IPS-18c (cell line): ENCODE data around the gene ROM1.
"Not testable (repeated sequence)": the region's sequence is repeated elsewhere in the genome, so short reads cannot be mapped to it uniquely, and the experiment has no call there.

ENCODE experiments used
- H3K4me3 ChIP-seq: 2 replicates; pipeline ENCODE4 v1.7.0; 2013; ENCODE audit warnings: low read depth, mild to moderate bottlenecking, low read length, moderate library complexity; ENCODE audit not compliant: insufficient read depth
- H3K9me3 ChIP-seq: one replicate; pipeline ENCODE4 v1.6.1; 2013; ENCODE audit warnings: mild to moderate bottlenecking, low read length, moderate library complexity; ENCODE audit not compliant: control insufficient read depth, insufficient read depth

ROM1 gene, protein sequence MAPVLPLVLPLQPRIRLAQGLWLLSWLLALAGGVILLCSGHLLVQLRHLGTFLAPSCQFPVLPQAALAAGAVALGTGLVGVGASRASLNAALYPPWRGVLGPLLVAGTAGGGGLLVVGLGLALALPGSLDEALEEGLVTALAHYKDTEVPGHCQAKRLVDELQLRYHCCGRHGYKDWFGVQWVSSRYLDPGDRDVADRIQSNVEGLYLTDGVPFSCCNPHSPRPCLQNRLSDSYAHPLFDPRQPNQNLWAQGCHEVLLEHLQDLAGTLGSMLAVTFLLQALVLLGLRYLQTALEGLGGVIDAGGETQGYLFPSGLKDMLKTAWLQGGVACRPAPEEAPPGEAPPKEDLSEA

DNA sequence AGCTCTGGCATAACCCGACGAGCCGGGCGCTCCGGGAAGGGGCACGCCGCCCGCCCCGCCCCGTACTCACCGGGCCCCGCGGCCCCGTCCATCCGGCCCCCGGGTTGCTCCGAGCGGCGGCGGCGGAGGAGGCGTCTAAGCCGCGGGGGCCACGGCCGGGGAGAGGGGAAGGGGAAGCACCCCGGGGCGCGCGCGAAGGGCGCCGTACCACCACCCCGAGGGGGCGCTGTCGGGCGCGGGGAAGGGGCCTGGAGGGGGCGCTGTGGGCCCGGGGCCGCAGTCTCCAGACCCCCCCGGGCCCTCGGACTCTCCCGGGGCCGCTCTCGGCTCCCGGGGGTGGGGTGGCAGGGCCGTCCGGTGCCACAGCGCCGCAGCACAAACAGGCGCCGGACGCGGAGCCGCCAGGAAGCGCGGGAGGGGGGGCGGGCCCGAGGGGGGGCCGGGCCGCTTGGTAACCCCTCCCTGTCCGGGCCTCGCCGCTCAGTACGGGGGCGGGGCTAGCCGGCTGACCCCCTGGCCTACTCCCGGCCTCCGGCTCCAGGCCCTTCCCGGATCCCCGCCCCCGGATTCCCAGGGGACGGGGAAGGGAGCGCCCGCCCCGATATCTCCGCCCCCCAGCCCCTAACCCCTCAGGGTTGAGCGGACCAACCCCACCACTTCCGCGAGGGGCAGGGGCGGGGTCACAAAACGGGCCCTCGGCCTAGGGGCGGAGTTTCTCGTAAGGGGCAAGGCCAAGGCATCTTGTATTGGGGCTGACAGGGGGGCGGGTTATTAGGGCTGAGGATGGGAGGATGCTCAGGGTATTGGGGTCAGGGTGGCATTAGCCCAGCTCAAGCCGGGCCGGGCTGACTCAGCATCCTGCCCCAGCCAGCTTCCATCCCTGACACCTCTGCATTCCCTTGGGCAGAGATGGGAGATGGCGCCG is at the start of gene ROM1, which contains the start of gene EML3:
ROM1 (plus strand) TSS at position 892 of the 925 bp plus-strand sequence; CDS start at position 917, 25 bp downstream.
EML3 (minus strand) TSS at position 410 of the 925 bp plus-strand sequence; CDS start at position 92, 318 bp downstream.
- H3K9me3 ChIP-seq, result no peaks in the 10 kb centered on the region
- peak within 1 kb of the TSS; percentile 71 for H3K4me3 ChIP-seq

DNA sequence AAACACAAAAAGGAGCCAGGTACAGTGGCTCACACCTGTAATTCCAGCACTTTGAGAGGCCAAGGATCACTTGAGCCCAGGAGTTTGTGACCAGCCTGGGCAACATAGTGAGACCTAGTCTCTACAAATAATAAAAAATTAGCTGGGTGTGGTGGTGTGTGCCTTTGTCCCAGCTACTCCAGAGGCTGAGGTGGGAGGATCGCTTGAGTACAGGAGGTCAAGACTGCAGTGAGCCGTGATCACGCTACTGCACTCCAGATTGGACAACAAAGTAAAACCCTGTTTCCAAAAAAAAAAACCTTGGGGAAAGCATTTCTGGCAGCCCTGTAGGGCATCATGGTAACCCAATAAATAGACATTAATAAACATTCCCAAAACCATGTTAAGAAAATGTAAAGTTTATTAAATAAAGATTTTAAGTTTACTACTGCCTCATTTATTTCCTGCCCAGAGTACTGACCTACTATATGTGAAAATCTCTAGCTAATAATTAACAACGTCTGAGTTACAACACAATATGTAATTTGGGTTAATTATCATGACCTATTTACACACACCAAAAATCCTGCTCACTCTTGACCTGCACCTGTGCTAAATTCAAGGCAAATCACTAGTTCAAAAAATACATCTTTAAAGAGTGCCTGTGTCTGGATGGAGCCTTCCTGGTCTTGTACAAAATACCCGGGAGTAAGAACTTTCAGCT is 47.8 kb upstream of the ROM1 start:
- no peak overlapping the region for H3K4me3 ChIP-seq

DNA sequence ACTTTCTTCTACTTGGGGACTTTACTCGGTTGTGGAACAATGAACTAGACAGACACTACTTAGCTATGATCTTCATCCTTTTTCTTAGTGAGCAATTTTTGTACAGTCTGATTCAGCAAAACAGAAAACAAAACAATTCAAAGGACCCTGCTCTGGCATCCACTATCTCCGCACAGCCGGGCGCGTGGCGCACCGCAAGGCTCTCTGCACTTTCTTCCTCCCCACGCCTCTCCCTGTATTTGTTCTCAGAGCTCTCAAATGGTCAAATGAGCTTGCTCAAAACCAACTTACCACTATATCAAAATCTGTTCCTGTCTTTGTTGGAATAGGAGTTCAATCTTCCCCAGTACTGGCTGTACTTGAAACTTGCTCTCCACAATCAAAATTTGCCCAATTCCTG is 46.8 kb upstream of the ROM1 start:
- Histone ChIP-seq H3K9me3 (no peaks in the 10 kb centered on the region), H3K4me3 (no peak overlapping the region)

More for the DNA sequence above, 47.8 kb upstream of the ROM1 start:
- no peaks in the 10 kb centered on the region for H3K9me3 ChIP-seq

DNA sequence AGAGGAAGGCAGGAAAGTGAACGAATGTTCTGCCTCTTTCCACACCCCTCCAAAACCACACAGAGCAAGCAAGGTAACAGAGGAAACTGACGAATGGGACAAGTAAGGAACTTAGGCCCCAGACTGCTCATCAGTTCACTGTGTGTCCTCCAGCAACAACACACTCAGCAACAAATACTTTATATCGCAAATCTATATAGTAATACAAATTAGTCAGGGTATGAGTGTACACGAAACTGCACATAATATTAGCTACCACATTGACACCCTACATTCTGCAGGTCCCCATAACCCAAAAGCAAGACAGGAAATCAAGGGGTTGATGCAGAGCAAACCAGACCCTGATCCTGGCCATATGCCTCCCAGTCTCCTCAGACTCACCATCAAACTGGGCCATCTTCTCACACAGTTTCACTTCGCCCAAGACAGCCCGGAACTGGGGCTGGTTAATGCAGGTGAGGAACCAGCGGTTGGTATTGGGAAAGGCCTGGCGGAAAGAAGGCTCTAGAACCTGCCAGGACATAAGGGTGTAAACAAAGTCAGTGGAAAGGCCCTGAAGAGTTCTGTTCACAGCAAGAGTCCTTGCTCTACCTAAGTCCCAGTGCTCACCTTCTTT is 45.9 kb upstream of the ROM1 start:
- Histone ChIP-seq H3K4me3 (no peak overlapping the region), H3K9me3 (no peaks in the 10 kb centered on the region)

DNA sequence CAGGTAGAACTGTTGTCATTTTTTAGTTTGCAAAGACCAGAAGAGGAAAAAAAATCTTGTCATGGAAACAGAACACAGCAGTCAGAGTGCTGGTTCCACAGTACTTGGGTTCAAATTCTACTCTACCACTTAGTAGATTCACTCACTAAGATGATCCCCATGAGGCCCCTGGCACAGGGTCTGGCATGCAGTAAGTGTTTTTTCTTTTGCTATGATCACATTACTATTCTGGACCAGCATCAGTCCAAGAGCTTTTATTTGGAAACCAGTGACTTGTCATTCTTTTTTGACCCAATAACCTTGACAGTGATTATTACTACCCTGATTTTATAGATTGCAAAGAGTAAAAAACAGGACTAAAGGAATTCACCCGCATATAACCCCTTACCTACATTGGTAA is 43.4 kb upstream of the ROM1 start:
- Histone ChIP-seq H3K4me3 (no peak overlapping the region), H3K9me3 (no peaks in the 10 kb centered on the region)

DNA sequence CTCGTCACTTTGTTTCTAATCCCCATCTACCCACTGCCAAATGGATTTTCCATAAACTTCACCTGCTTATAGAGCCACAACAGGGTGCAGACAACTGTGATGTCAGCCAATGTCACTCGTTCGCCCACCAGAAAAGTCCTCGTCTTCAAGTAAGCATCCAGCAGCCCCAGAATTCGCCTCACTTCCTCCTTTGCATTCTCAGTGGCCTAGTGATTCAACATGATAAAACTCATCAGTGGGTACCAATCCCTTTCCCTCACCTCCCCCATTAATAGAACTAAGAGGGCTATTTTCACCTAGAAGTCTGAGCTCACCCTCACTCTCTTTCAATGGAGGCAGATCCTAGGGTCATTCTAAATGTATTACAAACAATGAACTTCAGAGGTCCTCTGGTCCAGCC is 42.2 kb upstream of the ROM1 start:
- H3K4me3 ChIP-seq, result not testable (repeated sequence)

DNA sequence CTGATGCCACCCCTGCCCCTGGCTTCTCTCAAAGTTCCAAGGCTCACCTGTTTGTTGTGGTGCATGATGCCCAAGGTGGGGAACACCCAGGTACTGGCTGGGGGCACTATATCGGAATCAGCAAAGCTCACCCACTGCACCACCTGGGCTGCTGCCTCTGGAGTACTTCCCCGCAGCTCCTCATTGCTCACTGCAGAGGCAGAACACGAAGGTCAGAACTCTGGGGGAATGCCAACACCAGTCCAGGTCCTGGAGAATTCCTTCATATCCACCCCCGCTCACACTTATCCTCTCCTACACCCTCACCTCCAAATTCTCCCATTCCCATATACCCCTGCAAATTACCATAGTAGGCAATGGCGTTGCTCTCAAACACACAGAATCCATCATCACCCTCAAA is 41.6 kb upstream of the ROM1 start:
- not testable (repeated sequence) for H3K4me3 ChIP-seq, H3K9me3 ChIP-seq

More for the DNA sequence above, 42.2 kb upstream of the ROM1 start:
- H3K9me3 ChIP-seq, result not testable (repeated sequence)

DNA sequence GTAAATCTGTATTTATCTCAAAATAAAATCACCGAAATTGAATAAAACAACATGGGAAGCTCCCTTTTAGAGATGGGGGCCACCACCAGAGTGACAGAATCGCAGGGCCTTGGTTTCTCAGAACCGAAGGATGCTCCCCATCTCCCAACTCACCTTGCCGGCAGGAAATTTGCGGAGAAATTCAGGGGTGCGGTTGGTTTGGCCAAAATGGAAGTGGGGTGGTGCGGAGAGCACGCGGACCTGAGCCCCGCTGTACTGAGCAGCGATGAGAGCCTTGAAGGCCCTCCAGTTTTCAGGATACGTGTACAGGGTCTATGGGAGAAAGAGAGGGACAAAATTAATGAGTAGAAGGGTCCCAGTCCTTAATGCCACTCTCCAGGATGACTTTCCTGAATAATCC is 40.6 kb upstream of the ROM1 start:
- Histone ChIP-seq H3K4me3 (peak overlapping the region; percentile 89), H3K9me3 (no peaks in the 10 kb centered on the region)

DNA sequence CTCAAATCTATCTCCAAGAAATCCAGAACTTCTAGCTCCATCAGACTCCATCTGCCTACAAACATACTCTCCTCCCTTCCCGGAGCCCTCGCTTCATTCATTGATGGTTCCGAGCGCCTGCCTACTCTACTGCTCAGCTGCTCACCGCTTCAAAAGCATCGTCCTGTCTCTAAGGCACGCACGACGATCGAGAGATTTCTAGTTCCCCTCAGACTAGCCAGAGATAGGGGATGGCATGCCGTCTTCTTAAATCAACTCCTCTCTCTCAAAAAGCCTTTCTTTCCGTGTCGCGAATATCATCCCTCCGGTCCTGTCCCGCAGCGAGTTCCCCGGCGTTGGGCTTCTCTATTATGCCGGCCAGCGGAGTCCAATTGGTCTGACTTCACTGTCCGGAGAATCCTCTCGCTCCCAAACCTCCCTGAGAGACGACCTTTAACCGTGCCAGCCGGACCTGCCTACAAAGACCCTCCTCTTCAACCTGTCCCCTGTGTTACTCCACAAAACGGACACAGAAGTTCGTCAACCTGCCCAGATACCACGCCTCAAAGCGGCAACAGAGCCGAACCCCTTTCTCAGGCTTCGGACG is 40.0 kb upstream of the ROM1 start:
- Histone ChIP-seq H3K9me3 (no peaks in the 10 kb centered on the region), H3K4me3 (peak overlapping the region; percentile 89)

DNA sequence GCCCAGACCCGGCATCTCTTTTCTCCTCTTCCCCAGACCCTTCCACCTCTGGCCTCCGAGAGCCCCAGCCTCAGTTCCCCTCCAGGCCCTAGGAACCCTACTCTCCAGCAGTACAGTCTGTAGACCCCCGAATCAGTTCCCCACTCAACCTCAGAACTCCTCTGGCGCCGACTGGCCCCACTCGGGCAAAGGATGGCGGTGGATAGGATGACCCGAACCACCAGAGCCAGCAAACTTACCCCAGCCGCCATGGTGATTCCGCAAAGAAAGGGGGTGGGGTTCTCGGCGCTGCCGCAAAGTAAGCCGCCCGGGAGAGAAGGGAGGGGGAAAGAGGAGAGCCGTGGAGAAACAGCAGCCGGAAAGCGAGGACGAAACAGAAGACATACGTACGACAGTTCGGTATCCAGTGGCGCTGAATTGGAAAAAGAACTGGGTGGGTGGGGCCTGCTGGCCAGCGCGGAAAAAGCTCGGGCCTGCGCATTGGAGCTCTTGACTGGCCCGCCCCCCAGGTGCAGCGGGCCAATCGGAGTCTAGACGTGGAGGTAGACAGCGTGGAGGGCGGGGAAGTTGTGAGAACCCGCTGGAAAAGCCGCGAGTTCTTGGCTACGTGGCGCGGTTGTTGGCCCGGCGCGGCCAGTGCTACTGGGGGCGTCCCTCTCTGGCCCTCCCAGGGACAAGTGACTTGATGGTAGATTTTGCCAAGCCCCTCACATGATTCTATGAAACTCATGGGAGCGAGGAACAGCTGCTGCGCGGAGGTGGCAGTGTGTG is 39.3 kb upstream of the ROM1 start, which contains the start of gene EEF1G:
EEF1G (minus strand) TSS at position 300 of the 771 bp plus-strand sequence; CDS start at position 251, 49 bp downstream.
- no peaks in the 10 kb centered on the region for H3K9me3 ChIP-seq
- peak within 1 kb of the TSS; percentile 89 for H3K4me3 ChIP-seq

DNA sequence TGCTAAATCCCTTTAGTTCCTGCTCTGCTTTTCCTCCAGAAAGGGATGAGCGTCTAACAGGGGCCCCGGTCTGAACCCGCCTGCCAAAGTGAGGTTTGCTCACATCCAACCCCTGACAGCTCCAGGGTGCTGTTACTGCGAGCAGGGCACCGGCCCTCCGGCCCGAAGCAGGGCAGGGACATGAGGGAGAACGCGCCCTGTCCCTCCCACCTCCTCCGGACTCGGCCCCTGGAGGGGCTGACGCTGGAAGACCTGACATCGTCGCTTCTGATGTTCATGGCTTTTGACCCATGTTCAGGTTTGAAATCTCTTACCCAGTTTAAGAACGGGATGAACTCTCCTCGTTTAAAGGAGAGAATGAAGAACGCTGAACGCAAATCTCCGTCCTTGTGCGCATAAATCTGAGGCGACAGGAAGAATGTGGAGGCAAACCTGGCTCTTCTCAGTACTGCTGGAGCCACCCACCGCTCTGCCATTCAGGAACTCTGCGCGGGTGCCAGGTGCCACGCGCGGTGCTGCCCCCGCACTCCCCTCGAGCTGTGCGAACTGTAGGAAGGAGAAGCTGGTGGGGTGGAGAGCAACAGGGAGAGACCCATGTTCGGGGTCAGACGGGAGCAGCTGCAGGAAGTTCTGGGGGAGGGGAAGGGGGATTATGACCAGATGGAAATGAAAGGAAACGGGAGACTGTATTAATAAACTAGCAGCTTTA is 38.5 kb upstream of the ROM1 start:
- Histone ChIP-seq H3K9me3 (no peaks in the 10 kb centered on the region), H3K4me3 (peak overlapping the region; percentile 66)

DNA sequence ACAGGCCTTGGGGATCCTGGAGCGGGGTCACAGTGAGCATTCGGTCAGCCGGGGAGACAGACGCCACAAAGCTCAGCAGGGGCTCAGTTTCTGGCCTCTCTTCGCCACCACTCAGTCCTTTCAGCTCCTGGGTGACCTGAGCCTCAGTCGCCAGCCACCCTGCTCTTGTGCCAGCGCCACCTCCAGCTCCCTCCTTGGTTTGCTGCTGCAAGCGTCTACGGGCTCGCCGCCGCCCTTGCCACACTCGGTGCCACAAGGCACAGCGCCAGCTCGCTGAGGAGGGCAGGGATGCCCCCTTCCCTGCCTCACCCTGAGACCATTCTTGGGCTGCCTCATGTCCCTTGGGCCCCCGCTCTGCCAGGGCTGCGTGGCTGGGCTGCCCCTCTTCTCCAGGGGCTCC is 37.9 kb upstream of the ROM1 start:
- H3K9me3 ChIP-seq, result no peaks in the 10 kb centered on the region
- H3K4me3 ChIP-seq, result peak overlapping the region; percentile 66; the same call in 1 of the 2 replicates

DNA sequence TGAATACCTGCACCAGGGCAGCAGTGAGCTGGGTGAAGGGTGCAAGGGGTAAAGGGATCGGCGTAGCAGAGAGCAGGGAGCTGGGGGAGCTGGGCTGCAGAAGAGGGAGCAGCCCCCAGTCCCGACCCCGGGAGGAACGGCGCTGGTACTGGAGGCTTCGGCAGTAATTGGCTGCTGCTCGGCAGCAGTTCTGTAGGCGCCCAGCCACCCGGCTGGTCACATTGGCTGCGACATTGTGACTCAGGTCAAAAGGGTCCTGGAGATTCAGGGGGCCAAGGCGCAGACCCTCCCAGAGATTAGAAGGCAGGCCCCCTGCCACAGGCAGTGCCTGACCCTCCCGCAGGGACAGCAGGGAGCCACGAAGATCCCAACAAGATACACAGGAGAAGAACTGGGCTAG is 37.2 kb upstream of the ROM1 start:
- no peaks in the 10 kb centered on the region for H3K9me3 ChIP-seq
- H3K4me3 ChIP-seq, result no peak overlapping the region

DNA sequence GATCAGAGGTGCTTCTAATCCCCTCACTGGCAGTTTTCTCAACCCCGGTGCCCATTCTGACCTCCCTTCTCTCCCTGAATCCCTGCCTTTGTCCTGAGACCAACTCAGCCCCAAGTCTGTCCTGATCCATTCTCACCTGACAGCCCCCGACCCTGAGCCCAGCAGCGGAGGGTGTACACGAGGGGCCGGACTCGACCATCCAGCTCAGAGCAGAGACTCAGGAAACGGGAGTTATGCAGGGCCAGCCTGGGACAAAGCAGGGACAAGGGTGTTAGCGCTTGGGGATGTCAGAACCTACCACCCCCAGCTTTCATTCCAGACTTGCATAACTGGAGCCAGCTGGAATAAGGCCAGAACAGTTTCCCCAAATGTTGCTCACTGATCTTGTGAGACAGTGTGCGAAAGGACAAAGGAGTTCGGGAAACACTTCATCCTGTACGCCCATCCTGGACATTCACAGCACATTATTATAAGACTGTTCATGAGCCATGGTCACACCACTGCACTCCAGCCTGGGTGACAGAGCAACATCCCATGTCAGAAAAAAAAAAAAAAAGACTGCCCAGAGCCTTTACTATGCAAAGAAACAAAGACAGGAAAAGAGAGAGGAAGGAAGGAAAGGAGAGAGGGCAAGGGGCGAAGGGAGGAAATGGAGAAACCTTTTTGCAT is 35.9 kb upstream of the ROM1 start:
- no peaks in the 10 kb centered on the region for H3K9me3 ChIP-seq

DNA sequence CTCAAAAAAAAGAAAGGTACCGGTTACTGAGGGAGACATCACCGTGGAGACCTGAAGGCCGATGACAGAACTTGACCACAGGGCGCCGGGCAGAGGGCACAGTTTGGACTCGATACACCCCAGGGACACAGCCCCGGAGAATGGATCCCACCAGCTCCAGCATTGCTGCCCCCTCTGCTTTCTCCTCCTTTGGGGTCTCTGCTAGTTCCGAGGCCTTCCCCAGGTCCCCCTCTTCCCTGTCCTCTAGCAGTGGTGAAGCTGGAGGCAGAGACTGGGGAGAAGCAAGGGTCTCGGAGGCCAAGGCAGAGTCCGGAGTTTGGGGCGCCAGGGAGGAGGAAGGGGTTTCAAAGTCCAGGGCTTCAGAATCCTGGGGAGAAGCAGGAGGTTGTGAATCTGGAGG is 34.5 kb upstream of the ROM1 start:
- Histone ChIP-seq H3K9me3 (no peaks in the 10 kb centered on the region), H3K4me3 (no peak overlapping the region)

More for the DNA sequence above, 35.9 kb upstream of the ROM1 start:
- H3K4me3 ChIP-seq, result no peak overlapping the region
